HFFc6 (cell line): Measurements from ENCODE around the gene SPEG. TPM values are rescaled to one million over a fixed set of nuclear protein-coding genes. Genes with fewer than 3 reads are reported as not detected.

Experiments
- DNase-seq: peaks from one replicate; pipeline ENCODE4 v3.0.0-alpha.2; 2018
- H3K27ac Mint-ChIP-seq: 2 replicates; pipeline ENCODE4 v1.8.0; 2020; ENCODE audit warnings: mild to moderate bottlenecking, mixed read lengths
- H3K27me3 Mint-ChIP-seq: 2 replicates; pipeline ENCODE4 v1.8.0; 2021; ENCODE audit warnings: mild to moderate bottlenecking, moderate library complexity, mixed read lengths; ENCODE audit not compliant: insufficient read depth
- H3K36me3 Mint-ChIP-seq: 2 replicates; pipeline ENCODE4 v1.8.0; 2021; ENCODE audit warnings: low read depth, mixed read lengths
- H3K4me1 Mint-ChIP-seq: 2 replicates; pipeline ENCODE4 v1.8.0; 2020; ENCODE audit warnings: low read depth, mixed read lengths
- H3K4me3 Mint-ChIP-seq: 2 replicates; pipeline ENCODE4 v1.8.0; 2020; ENCODE audit warnings: mild to moderate bottlenecking, moderate library complexity, mixed read lengths
- H3K9me3 Mint-ChIP-seq: 2 replicates; pipeline ENCODE4 v1.8.0; 2020; ENCODE audit warnings: mild to moderate bottlenecking, mixed read lengths
- total RNA-seq, 6 experiments: library from RNA; stranded (reverse); fragmentation: NEBNext Ultra II Directional; extraction: Animal tissue kit (Norgen Biotek cat#: 25700); gene quantifications; 2 replicates in 1 of 6; 3 replicates in 5 of 6; pipeline ENCODE4 v1.2.3, GENCODE V29; 2021
- TF ChIP-seq, protein P1 (sequence below): fragments of 200-600 bp; sonication (generic); IDR thresholded peaks from 2 replicates; pipeline ENCODE4 v1.5.0; 2021; ENCODE audit warnings: antibody characterized with exemption, mild to moderate bottlenecking

SPEG gene
- total RNA-seq, 6 experiments from 2014 or later, result 80.9 to 89.5 (median 84.7) TPM

DNA sequence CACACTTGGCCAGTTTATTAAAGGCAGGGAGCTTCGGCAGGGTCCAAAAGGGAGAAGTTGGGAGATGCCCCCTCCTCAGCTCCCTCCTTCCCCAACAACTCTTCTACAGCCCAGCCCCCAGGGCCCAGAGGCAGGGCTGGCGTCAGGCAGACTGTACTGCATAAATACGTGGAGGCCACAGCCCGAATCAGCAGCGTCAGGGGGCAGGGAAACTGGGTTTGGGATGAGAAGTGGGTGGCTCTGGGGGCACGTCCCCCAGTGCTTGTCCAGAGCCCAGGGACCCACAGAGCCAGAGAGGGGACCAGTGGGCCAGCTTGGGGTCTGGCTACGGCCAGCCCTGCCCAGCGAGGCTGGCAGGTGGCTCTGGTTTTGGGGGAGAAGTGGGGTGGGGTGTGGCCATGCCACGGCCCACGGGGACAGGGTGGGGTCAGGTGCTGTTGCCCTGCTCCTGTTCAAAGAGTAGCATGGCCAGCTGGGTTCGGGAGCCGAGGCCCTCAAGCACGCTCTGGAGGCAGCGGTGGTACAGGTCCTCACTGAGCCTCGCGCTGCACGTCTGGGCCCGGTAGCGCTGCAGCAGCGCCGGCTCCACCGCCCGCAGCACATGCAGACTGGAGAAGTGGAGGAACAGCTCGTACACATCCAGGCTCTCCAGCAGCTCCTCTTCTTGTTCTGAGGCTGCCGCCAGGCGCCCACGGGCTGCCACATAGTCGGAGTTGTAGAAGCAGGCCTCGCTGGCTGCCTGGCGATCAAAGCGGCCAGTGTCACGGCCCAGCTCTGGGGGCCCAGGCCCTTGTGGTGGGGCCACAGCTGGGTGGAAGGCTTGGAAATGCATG lies 104.5 kb downstream of the SPEG start:
- Mint-ChIP-seq H3K36me3 (peaks cover 9% of the 10 kb centered on the region), H3K4me3 (no peak overlapping the region), H3K27ac (no peak overlapping the region; the same call in 1 of the 2 replicates), H3K9me3 (no peaks in the 10 kb centered on the region), H3K27me3 (no peaks in the 10 kb centered on the region; the same call in 1 of the 2 replicates), H3K4me1 (peaks cover 14% of the 10 kb centered on the region)
- TF ChIP-seq, protein P1, sequence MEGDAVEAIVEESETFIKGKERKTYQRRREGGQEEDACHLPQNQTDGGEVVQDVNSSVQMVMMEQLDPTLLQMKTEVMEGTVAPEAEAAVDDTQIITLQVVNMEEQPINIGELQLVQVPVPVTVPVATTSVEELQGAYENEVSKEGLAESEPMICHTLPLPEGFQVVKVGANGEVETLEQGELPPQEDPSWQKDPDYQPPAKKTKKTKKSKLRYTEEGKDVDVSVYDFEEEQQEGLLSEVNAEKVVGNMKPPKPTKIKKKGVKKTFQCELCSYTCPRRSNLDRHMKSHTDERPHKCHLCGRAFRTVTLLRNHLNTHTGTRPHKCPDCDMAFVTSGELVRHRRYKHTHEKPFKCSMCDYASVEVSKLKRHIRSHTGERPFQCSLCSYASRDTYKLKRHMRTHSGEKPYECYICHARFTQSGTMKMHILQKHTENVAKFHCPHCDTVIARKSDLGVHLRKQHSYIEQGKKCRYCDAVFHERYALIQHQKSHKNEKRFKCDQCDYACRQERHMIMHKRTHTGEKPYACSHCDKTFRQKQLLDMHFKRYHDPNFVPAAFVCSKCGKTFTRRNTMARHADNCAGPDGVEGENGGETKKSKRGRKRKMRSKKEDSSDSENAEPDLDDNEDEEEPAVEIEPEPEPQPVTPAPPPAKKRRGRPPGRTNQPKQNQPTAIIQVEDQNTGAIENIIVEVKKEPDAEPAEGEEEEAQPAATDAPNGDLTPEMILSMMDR, result no peak
- no peak for DNase-seq

DNA sequence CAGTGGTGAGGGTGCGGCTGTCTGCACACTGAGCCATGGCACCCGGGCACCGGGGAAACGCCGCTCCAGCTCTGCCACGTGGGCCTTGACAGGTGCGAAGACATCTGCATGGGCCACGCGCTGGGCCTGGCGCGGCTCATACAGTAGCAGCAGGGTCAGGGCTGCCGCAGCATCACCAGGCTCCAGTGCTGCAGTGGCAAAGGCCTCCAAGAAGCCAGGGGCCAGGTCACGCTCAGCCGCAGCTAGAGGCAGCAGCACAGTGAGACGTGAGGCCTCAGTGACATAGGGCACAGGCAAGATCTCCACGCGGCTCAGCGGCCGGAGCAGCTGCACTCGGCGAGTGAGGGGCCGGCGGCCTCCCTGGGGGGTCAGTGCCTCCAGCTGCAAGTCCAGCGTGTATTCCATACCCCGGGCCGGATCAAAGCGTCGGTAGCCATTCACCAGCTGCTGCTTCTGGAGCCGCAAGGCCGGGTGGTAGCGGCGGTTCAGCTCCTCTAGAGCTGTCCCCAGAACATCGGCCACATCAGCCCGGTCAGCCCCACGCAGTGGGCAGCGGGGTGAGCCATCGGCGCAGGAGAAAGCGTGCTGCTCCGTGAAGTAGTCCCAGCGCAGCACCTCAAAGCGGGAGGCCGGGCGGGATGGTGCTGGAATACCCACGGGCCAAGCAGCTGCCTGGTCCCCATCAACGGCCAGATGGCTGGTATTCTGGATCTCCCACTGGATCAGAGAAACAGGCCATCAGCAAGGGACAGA lies 105.5 kb downstream of the SPEG start:
- DNase-seq, result no peak
- H3K4me3 Mint-ChIP-seq, result no peak overlapping the region
- H3K4me1 Mint-ChIP-seq, result peaks cover 22% of the 10 kb centered on the region
- peaks cover 9% of the 10 kb centered on the region for H3K36me3 Mint-ChIP-seq
- TF ChIP-seq, protein P1, result no peak
- no peaks in the 10 kb centered on the region; the same call in 1 of the 2 replicates for H3K27me3 Mint-ChIP-seq
- no peak overlapping the region for H3K27ac Mint-ChIP-seq
- H3K9me3 Mint-ChIP-seq, result no peaks in the 10 kb centered on the region

- Mint-ChIP-seq H3K9me3 (no peaks in the 10 kb centered on the region), H3K36me3 (peaks cover 9% of the 10 kb centered on the region), H3K4me3 (peak overlapping the region; percentile 51; the same call in 1 of the 2 replicates), H3K27ac (no peak overlapping the region), H3K4me1 (peaks cover 22% of the 10 kb centered on the region), H3K27me3 (peaks cover 2% of the 10 kb centered on the region; the same call in 1 of the 2 replicates)
- TF ChIP-seq, protein P1, result no peak
- no peak for DNase-seq
Measured at GRCh38 chr2:219540784-219541504, 106.3 kb downstream of the SPEG start.

DNA sequence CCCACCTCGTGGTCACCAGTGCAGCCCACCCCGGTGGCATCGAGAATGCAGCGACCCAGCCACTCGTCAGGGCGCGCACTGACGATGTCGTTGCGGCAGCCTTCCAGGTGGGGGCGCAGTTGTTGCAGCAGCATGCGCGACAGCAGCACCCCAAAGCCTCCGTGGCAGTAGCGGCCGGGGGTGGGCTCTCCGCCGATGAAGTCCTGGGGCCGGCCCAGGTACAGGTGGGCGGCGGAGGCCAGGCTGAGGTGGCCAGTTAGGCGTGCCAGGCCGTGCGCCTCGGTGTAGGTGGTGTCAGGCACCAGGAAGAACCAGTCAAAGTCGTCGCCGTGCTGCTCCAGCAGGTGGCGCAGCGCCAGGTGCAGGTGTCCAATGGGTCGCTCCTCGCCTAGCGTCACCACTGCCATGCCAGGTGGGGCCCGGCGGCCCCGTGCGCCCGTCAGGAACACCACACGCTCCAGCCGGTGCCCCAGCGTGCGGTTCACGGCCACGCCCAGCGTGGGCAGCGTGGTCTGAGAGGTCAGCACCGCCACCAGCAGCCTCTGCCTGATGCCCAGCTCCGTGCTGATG lies 107.1 kb downstream of the SPEG start:
- H3K36me3 Mint-ChIP-seq, result peaks cover 9% of the 10 kb centered on the region

More for the DNA sequence above, 107.1 kb downstream of the SPEG start:
- Mint-ChIP-seq H3K4me3 (no peak overlapping the region), H3K9me3 (no peaks in the 10 kb centered on the region), H3K27me3 (peaks cover 2% of the 10 kb centered on the region; the same call in 1 of the 2 replicates), H3K27ac (no peak overlapping the region), H3K4me1 (peaks cover 22% of the 10 kb centered on the region)
- TF ChIP-seq, protein P1, result peak; percentile 87
- peak; percentile 17 for DNase-seq
